ENCODE data around the gene SDSL.

Gene SDSL

DNA sequence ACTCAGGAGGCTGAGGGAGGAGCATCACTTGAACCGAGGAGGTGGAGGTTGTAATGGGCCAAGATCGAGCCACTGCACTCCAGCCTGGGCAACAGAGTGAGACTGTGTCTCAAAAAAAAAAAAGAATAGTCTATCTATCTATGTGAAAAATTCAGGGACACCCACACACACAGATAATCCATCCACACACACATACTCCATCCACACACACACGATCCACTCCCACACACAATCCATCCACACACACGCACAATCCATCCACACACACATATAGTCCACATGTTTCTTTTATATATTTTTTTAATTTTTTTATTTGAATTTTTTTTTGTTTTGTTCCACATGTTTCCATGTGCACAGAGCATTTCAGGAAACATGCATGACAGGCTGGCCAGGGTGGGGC, 21.8 kb upstream of the SDSL start:
- TF ChIP-seq, protein P1, sequence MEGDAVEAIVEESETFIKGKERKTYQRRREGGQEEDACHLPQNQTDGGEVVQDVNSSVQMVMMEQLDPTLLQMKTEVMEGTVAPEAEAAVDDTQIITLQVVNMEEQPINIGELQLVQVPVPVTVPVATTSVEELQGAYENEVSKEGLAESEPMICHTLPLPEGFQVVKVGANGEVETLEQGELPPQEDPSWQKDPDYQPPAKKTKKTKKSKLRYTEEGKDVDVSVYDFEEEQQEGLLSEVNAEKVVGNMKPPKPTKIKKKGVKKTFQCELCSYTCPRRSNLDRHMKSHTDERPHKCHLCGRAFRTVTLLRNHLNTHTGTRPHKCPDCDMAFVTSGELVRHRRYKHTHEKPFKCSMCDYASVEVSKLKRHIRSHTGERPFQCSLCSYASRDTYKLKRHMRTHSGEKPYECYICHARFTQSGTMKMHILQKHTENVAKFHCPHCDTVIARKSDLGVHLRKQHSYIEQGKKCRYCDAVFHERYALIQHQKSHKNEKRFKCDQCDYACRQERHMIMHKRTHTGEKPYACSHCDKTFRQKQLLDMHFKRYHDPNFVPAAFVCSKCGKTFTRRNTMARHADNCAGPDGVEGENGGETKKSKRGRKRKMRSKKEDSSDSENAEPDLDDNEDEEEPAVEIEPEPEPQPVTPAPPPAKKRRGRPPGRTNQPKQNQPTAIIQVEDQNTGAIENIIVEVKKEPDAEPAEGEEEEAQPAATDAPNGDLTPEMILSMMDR (IDR thresholded peaks at IDR 0.05): no peak
- no peak overlapping the region for H3K27ac ChIP-seq
- DNase-seq (ENCODE audit: low spot score): no peak
- H3K4me3 ChIP-seq: no peak overlapping the region

DNA sequence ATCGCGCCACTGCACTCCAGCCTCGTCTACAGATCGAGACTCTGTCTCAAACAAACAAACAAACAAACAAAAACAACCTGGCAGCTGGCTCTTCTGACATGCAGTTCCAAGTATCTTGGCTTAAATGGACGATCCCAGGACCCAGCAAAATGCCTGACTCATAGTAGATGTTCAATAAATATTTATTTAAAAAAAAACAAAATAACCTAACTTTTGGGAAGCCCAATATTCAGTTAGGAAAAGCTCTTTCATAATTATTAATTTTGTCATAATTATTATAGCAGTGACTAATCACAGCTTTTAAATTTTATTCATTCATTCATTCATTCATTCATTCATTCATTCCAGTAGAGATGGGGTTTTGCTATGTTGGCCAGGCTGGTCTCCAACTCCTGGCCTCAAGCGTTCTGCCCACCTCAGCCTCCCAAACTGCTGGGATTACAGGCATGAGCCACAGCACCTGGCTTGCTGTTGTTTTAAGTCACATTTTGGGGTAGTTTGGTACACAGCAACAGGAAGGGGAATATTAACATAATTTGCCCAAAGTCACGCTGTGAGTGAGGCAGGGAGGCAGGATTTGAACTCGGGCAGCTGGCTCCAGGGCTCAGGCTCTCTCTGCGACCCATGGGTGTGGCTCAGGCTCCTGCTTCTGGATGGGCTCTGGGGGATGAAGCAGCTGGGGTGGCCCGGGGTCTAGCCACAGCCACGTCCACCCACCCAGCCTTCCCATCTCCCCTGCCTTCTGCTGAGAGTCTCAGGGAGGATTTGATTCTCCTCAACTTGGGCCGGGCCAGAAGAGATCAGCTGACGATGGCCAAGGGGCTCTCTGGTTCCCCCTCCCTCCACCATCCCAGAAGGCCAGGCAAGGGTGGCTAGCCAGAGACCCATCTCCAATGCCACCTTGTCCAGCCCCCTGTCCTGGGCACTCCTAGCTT, 20.8 kb upstream of the SDSL start:
- H3K4me3 ChIP-seq: no peak overlapping the region
- no peak for DNase-seq (ENCODE audit: low spot score)
- TF ChIP-seq, protein P1 (IDR thresholded peaks at IDR 0.05): no peak
- H3K27ac ChIP-seq: no peak overlapping the region

DNA sequence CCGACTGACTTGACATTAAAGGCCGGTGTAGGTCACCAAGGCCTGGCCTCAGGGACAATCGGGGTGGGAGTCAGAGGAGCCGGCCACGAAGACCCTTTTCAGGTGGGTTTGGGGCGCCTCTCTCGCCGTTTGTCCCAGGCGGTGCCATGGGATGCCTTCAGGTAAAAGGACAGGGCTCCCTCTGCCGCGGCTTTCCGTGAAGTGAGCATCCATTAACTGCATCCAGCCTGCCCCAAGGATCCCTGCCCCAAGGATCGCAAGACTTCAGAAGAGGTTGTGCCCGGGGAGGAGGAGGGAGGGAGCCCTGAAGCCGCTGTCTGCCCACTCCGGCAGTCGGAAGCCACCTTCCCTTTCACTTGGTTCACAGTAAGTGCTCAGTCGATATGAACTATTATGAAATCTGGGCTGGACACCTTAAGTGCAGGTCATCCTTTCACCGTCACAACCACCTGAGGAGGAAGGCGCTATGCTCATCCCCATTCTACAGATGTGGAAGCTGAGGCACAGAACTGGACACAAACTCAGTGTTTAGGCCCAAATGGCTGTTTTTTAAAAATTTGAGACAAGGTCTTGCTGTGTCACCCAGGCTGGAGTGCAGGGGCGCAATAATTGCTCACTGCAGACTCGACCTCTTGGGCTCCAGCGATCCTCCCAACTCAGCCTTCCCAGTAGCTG, 19.5 kb upstream of the SDSL start:
- no peak overlapping the region for H3K27ac ChIP-seq
- H3K4me3 ChIP-seq: no peak overlapping the region
- TF ChIP-seq, protein P1 (IDR thresholded peaks at IDR 0.05): no peak
- no peak for DNase-seq (ENCODE audit: low spot score)

DNA sequence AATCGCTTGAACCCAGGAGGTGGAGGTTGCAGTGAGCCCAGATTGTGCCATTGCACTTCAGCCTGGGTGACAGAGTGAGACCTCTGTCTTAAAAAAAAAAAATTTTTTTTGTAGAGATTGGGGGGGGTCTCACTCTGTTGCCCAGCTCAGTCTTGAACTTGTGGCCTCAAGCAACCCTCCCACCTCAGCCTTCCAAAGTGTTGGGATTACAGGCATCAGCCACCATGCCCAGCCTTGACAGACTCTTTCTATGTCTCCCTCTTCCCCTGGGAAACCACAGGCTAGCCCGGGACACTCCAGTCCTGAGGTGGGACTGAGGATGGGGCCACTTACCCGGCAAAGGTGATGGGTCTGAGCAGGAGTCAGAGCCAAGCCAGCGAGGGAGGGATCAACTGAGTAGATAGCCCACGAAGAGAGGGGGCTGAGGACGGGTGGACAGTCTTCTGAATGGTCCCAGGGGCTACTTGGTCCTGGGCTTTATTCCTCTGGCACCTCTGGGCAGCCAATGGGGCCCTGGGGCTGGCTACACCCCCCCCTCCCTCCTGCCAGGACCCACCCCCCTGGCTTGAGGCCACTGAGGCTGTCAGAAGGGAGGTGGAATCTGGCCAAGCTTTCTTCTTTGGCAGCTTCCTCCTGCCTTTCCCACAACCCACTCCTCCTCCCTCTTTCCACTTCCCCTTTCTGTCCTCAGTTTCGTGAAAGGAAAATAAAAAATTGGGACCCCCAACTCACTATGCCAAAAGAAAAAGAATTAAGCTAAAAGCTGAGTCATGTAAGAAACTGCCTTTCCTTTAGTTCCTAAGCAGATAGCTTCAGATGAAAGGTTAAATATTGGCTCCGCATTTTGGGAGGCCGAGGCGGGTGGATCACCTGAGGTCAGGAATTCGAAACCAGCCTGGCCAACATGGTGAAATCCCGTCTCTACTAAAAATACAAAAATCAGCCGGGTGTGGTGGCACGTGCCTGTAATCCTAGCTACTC, 18.5 kb upstream of the SDSL start, which contains the start of gene SDS:
TSS of gene SDS (minus strand) at position 453 of the 981 bp plus-strand sequence. CDS start 4,179 bp downstream, outside the sequence.
- no peak for DNase-seq (ENCODE audit: low spot score)

DNA sequence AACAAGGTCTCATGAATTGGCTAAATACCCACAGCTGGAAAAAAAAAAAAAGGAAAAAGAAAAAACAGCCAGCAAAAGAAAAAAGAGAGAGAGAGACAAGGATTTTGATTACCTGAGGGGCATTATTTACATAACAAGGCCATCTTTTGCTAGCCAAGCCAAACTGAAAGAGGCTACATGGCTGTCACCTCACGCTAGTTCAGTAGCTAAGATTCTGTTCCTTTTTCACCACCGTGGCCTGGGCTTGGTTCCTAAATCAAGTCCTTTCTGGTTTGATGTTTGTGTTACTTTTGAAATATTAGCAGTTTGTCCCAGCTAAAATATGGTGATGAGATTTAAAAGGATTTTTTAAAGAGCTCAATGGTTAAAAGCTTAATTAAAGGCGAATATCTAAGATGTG, 16.5 kb upstream of the SDSL start:
- no peak for DNase-seq (ENCODE audit: low spot score)
- TF ChIP-seq, protein P1 (IDR thresholded peaks at IDR 0.05): no peak
- Histone ChIP-seq H3K27ac (no peak overlapping the region), H3K4me3 (no peak overlapping the region)

More for the DNA sequence above, 18.5 kb upstream of the SDSL start, which contains the start of gene SDS:
- peak within 1 kb of the TSS; percentile 13 for H3K4me3 ChIP-seq
- TF ChIP-seq, protein P1 (IDR thresholded peaks at IDR 0.05): no peak
- H3K27ac ChIP-seq: no peak within 1 kb of the TSS

- no peak overlapping the region for H3K4me3 ChIP-seq
- no peak overlapping the region for H3K27ac ChIP-seq
- no peak for DNase-seq (ENCODE audit: low spot score)
- TF ChIP-seq, protein P1 (IDR thresholded peaks at IDR 0.05): no peak
These were observed 14.1 kb upstream of the SDSL start for GRCh38 chr12:113407931-113408600.
